ENCODE results near the gene TMEM174. TPM values are rescaled to one million over a fixed set of nuclear protein-coding genes. Genes with fewer than 3 reads are reported as not detected.
"Not testable (repeated sequence)": the region's sequence is repeated elsewhere in the genome, so short reads cannot be mapped to it uniquely, and the experiment has no call there.

Gene TMEM174
- total and polyA plus RNA-seq, 2 donors from 2014 or later, result 1.1 to 59.0 TPM

GRCh38 chr5:73205305-73205704 is 32.3 kb downstream of the TMEM174 start:
- no peak overlapping the region for H3K27ac ChIP-seq (ENCODE audit: low read depth in 2 of 2, low read length in 2 of 2)
- H3K36me3 ChIP-seq (ENCODE audit: control insufficient read depth in 2 of 3, insufficient read depth in 3 of 3, low read length in 3 of 3), result no peaks in the 10 kb centered on the region
- H3K9ac ChIP-seq (ENCODE audit: low read length in 3 of 3), result no peak overlapping the region
- H3K4me1 ChIP-seq (ENCODE audit: control insufficient read depth in 2 of 3, insufficient read depth in 2 of 3, low read depth in 1 of 3, low read length in 3 of 3), result no peaks in the 10 kb centered on the region
- intact Hi-C loops (cut with DNase I), result loop anchor here (5.0 kb wide), 1 partner anchor 113 kb away; no protein-coding TSS in a partner anchor
- no peaks in the 10 kb centered on the region for H3K27me3 ChIP-seq (ENCODE audit: control insufficient read depth, insufficient read depth, low read length)
- no peak overlapping the region for H3K4me3 ChIP-seq (ENCODE audit: low read length in 3 of 3)
- H3K9me3 ChIP-seq (ENCODE audit: control insufficient read depth in 2 of 3, insufficient read depth in 1 of 3, low read length in 3 of 3), result peaks cover 0 to 3% (median 0%) of the 10 kb centered on the region in 3 donors
- DNase-seq (no peak), FAIRE-seq (no peak)
- no peak for TF ChIP-seq CTCF (IDR thresholded peaks at IDR 0.05; ENCODE audit: borderline replicate concordance, extremely low read depth, insufficient read depth)

- H3K36me3 ChIP-seq (ENCODE audit: control insufficient read depth in 2 of 3, insufficient read depth in 3 of 3, low read length in 3 of 3); FAIRE-seq; DNase-seq; H3K4me3 ChIP-seq (ENCODE audit: low read length in 3 of 3); H3K27me3 ChIP-seq (ENCODE audit: control insufficient read depth, insufficient read depth, low read length); H3K9me3 ChIP-seq (ENCODE audit: control insufficient read depth in 2 of 3, insufficient read depth in 1 of 3, low read length in 3 of 3); H3K9ac ChIP-seq (ENCODE audit: low read length in 3 of 3); H3K27ac ChIP-seq (ENCODE audit: low read depth in 2 of 2, low read length in 2 of 2); H3K4me1 ChIP-seq (ENCODE audit: control insufficient read depth in 2 of 3, insufficient read depth in 2 of 3, low read depth in 1 of 3, low read length in 3 of 3): not testable (repeated sequence)
- intact Hi-C loops (cut with DNase I), result loop anchor here (5.0 kb wide), 1 partner anchor 115 kb away; no protein-coding TSS in a partner anchor
These were observed 34.2 kb downstream of the TMEM174 start for GRCh38 chr5:73207239-73207638.

- intact Hi-C loops (cut with DNase I), result loop anchor here (5.0 kb wide), 1 partner anchor 117 kb away; no protein-coding TSS in a partner anchor
- not testable (repeated sequence) for H3K27me3 ChIP-seq (ENCODE audit: control insufficient read depth, insufficient read depth, low read length); H3K9me3 ChIP-seq (ENCODE audit: control insufficient read depth in 2 of 3, insufficient read depth in 1 of 3, low read length in 3 of 3); H3K27ac ChIP-seq (ENCODE audit: low read depth in 2 of 2, low read length in 2 of 2); DNase-seq; H3K4me1 ChIP-seq (ENCODE audit: control insufficient read depth in 2 of 3, insufficient read depth in 2 of 3, low read depth in 1 of 3, low read length in 3 of 3); H3K36me3 ChIP-seq (ENCODE audit: control insufficient read depth in 2 of 3, insufficient read depth in 3 of 3, low read length in 3 of 3); H3K9ac ChIP-seq (ENCODE audit: low read length in 3 of 3); FAIRE-seq; H3K4me3 ChIP-seq (ENCODE audit: low read length in 3 of 3)
These were observed 36.1 kb downstream of the TMEM174 start for GRCh38 chr5:73209075-73209474.

- not testable (repeated sequence) for FAIRE-seq; H3K9ac ChIP-seq (ENCODE audit: low read length in 3 of 3); H3K4me3 ChIP-seq (ENCODE audit: low read length in 3 of 3); H3K27me3 ChIP-seq (ENCODE audit: control insufficient read depth, insufficient read depth, low read length); H3K27ac ChIP-seq (ENCODE audit: low read depth in 2 of 2, low read length in 2 of 2); H3K4me1 ChIP-seq (ENCODE audit: control insufficient read depth in 2 of 3, insufficient read depth in 2 of 3, low read depth in 1 of 3, low read length in 3 of 3); H3K36me3 ChIP-seq (ENCODE audit: control insufficient read depth in 2 of 3, insufficient read depth in 3 of 3, low read length in 3 of 3); DNase-seq; H3K9me3 ChIP-seq (ENCODE audit: control insufficient read depth in 2 of 3, insufficient read depth in 1 of 3, low read length in 3 of 3)
- intact Hi-C loops (cut with DNase I), result loop anchor here (10.0 kb wide), 1 partner anchor 232 kb away; the partner anchor contains the start of gene FOXD1
These were observed 39.7 kb downstream of the TMEM174 start for GRCh38 chr5:73212693-73213092.

GRCh38 chr5:73213566-73213998 is 40.6 kb downstream of the TMEM174 start:
- no peak overlapping the region for H3K4me3 ChIP-seq (ENCODE audit: low read length in 3 of 3)
- intact Hi-C loops (cut with DNase I), result loop anchor here (10.0 kb wide), 1 partner anchor 231 kb away; the partner anchor contains the start of gene FOXD1
- peak overlapping the region in 1 of 2 donors; percentile 14 for H3K27ac ChIP-seq (ENCODE audit: low read depth in 2 of 2, low read length in 2 of 2)
- FAIRE-seq (no peak), DNase-seq (peak in 3 of 5 donors; percentile 26 to 80 (median 50))
- no peak overlapping the region for H3K9ac ChIP-seq (ENCODE audit: low read length in 3 of 3)
- no peaks in the 10 kb centered on the region for H3K27me3 ChIP-seq (ENCODE audit: control insufficient read depth, insufficient read depth, low read length)
- no peak for TF ChIP-seq CTCF (IDR thresholded peaks at IDR 0.05; ENCODE audit: borderline replicate concordance, extremely low read depth, insufficient read depth)
- peaks cover 0 to 3% (median 0%) of the 10 kb centered on the region in 3 donors for H3K9me3 ChIP-seq (ENCODE audit: control insufficient read depth in 2 of 3, insufficient read depth in 1 of 3, low read length in 3 of 3)
- no peaks in the 10 kb centered on the region for H3K36me3 ChIP-seq (ENCODE audit: control insufficient read depth in 2 of 3, insufficient read depth in 3 of 3, low read length in 3 of 3)
- H3K4me1 ChIP-seq (ENCODE audit: control insufficient read depth in 2 of 3, insufficient read depth in 2 of 3, low read depth in 1 of 3, low read length in 3 of 3), result peaks cover 0 to 3% (median 0%) of the 10 kb centered on the region in 3 donors

All from kidney (tissue), 14 donors.